HG03135 (cell line): Measurements from ENCODE around the gene SMOC2.
"Not testable (repeated sequence)": the region's sequence is repeated elsewhere in the genome, so short reads cannot be mapped to it uniquely, and the experiment has no call there.

ENCODE experiments used
- ATAC-seq: cut with Tn5 transposase; IDR thresholded peaks from one replicate; pipeline ENCODE4 v1.9.1; 2021; ENCODE audit warnings: mild to moderate bottlenecking, moderate library complexity; ENCODE audit not compliant: unreplicated experiment

SMOC2 gene

GRCh38 chr6:168699631-168700295 is 258.8 kb downstream of the SMOC2 start:
- ATAC-seq: no peak

DNA sequence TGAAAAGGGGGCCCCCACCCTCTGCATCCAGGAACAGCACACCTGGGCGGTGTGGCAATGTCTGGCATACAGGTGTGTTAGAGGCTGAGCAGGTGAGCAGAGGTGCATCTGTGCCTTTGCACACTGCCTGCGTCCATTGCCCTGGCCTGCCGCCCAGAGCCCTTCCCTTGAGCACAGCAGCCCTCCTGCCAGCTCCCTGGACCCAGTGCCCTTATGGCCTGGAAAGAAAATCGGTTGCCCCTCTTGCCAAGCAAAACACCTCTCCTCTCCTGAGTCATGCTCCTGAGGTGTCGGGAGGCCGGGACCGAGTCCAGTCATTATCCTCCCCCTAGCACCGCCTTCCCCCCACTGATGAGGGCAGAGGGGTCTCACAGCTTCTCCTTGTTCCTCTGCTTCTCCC is 259.9 kb downstream of the SMOC2 start:
- no peak for ATAC-seq

DNA sequence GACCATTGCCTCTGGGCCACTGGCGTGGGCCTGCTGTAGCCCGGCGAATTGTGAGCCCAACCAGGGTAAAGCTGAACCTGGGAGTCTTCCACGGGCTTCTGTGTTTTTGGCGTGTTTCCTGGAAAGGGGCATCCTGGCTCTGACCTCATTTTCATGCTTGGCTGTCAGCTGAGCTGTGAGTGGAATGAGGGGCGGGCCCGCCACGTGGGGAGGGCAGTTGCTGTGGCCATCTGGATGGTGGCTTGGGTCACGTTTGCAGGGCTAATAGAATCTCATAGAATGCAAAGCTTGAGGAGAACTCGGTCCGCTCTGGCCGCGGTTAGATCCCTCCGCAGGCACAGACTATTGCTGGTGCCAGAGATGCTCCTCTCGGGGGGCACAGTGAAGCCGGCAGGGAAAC is 263.0 kb downstream of the SMOC2 start:
- ATAC-seq: no peak

GRCh38 chr6:168704678-168705077 is 263.7 kb downstream of the SMOC2 start:
- ATAC-seq: no peak

DNA sequence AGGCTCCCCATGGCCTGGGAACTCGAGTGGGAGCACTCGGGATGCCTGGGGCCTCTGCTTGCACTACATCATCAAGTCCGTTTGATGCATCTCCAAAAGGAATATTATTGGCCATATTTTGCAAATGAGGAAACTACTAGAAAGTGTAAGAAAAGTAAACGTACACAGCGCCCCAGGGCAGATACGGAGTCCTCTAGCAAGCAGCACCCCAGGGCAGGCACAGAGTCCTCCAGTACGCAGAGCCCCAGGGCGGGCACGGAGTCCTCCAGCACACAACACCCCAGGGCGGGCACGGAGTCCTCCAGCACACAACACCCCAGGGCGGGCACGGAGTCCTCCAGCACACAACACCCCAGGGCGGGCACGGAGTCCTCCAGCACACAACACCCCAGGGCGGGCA is 264.3 kb downstream of the SMOC2 start:
- ATAC-seq: not testable (repeated sequence)

DNA sequence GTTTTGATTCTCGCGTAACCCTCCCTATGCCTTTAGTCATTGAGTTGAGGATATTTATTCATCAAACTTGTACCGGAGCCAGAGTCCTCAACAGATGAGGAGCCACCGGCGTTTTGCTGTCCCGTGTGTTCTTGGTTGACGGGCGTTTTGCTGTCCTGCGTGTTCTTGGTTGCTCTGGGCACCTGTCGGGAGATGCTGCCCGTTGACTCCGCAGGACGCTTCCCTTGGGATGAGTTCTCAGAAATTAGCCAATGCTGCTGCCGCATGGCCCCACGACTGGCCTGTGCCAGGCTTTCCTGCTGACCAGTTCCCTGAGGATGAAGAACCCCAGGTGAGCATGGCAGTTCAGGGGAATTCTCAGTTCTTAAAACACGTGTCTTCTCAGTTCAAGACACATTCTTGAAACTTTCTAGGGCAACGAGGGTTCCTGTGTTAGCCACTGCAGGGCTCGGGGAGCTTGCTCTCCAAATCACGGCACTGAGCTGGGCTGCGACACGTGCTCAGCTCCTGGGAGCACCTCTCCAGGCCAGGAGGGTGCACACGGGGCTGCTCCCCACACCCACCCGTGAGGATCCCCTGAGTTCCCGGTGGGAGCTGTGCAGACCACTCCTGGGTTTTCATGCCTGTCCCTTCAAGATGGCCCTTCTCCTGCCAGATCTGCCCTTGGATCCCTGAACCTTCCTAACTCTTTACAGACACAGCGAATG is 265.6 kb downstream of the SMOC2 start:
- no peak for ATAC-seq

- ATAC-seq: no peak
Measured at GRCh38 chr6:168708526-168708925, 267.5 kb downstream of the SMOC2 start.

- ATAC-seq: no peak
Measured at GRCh38 chr6:168708984-168709383, 268.0 kb downstream of the SMOC2 start.

GRCh38 chr6:168709390-168709789 is 268.4 kb downstream of the SMOC2 start:
- no peak for ATAC-seq

DNA sequence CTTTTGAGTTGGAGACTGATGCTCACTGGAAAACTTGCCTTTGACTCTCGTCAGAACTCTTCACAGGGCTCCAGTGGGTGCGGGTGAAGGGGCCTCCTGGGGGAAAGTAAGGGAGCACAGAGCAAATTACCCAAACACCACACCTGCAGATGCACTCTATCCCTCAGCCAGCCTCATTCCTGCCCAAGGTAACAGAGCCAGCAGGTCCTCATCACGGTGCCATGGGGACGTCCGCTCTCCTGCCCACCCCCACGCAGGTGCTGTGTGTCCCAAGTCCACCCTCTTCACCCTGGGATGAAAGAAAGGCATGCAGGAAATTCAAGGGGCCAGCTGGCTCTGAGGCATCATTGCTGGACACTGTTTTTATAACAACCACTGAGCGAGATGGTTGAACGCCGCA is 269.0 kb downstream of the SMOC2 start:
- no peak for ATAC-seq

DNA sequence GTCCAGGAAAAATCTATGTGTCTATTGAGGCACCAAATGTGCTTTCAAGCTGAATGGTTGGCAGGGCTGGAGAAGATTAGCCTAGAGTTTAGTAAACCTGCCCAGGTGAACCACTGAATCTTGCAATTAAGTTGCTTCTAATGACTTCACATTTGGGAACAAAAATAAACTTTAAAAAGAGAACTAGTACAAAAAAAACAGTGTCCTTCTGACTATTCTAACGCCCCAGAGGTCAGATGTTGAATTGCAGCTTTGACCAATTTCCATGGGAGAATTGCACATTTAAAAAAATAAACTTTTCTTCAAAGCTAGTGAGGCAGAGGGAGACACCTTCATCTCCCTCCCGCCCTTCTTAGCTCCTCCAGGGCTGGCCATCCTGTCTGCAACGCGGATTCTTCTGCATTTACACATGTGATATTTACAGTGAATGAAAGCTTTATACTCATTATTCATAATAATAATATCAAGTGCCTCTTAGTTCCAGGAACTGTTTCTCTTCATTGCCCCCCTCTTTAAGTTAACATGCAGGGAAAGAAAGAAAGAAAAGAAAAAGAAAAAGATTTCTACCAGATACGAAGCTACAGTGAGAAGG is 270.2 kb downstream of the SMOC2 start:
- ATAC-seq: no peak

- ATAC-seq: no peak
Measured at GRCh38 chr6:168711666-168712300, 270.8 kb downstream of the SMOC2 start.

- no peak for ATAC-seq
Measured at GRCh38 chr6:168712993-168713392, 272.0 kb downstream of the SMOC2 start.

DNA sequence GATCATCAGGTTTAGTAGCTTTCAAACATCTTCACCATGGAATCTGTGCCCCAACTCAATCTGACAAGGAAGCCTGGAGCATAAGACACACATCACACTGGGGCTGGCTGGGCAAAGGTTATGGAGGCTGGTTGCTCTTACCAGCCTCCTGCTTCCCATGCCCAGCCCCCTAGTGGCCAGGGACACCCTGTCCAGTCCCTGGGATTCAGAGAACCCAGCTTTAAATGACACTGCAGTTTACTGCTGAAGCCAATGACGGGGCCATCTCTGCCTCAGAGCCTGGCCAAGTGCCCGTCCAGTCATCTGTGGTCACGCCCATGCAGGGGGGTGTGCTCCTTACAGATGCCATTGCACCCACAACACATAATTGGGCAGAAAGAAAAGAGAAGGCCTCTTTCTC is 272.9 kb downstream of the SMOC2 start:
- ATAC-seq: no peak

GRCh38 chr6:168714547-168715260 is 273.7 kb downstream of the SMOC2 start:
- ATAC-seq: no peak

DNA sequence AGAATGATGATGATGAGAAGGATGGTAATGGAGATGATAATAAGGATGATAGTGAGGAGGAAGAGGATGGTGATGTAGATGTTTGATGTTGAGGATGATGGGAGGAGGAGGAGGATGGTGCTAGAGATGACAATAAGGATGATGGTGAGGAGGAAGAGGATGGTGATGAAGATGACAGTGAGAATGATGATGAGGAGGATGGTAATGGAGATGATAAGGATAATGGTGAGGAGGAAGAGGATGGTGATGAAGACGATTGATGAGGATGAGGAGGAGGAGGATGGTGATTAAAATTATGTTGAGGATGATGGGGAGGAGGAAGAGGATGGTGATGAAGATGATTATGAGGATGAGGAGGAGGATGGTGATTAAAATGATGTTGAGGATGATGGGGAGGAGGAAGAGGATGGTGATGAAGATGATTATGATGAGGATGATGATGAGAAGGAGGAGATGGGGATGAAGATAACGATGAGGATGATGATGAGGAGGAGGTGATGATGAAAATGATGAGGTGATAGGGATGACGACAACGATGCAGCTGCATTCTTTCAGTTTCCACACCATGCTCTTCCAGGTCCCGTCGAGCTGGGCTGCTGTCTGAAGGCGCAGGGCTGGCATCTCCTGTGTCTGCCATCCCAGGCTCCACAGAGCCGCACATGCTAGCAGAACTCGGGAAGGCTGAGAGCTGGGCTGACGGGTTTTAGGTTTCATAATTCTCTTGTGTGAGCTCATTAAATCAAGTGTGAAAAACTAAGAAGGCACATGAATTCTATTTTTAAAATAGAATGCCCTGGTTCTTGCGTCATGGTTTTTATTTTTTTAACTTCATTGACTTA is 274.9 kb downstream of the SMOC2 start:
- ATAC-seq: no peak

GRCh38 chr6:168716581-168716980 is 275.6 kb downstream of the SMOC2 start:
- ATAC-seq: no peak

GRCh38 chr6:168717491-168717890 is 276.5 kb downstream of the SMOC2 start:
- no peak for ATAC-seq
